HL-60 (cell line): ENCODE data around the gene TMEM200A.

Source experiments
- DNase-seq, 2 experiments: peaks; one replicate each; pipeline ENCODE4 v3.0.0-alpha.2; 2010 to 2020; ENCODE audit warnings: low read depth in 1 of 2, low spot score in 1 of 2
- H3K27ac ChIP-seq: fragments of 250-450 bp; sonication (Bioruptor Pico); replicated peaks from 2 replicates; pipeline ENCODE4 v1.5.1; 2020; ENCODE audit warnings: mild to moderate bottlenecking, moderate library complexity
- H3K27me3 ChIP-seq: fragments of 250-450 bp; sonication (Bioruptor Pico); 2 replicates; pipeline ENCODE4 v1.5.1; 2021; ENCODE audit warnings: mild to moderate bottlenecking, moderate library complexity; ENCODE audit not compliant: insufficient read depth, poor library complexity, severe bottlenecking
- H3K4me3 ChIP-seq: replicated peaks from 2 replicates; pipeline ENCODE4 v1.5.1; 2011; ENCODE audit warnings: mild to moderate bottlenecking, control low read depth, low read length; ENCODE audit not compliant: insufficient read depth
- GABPA ChIP-seq: IDR thresholded peaks from 2 replicates; pipeline ENCODE4 v1.6.1; 2012; ENCODE audit warnings: low read depth
- POLR2AphosphoS5 ChIP-seq: IDR thresholded peaks from 2 replicates; pipeline ENCODE4 v1.6.1; 2012; ENCODE audit warnings: low read depth
- SPI1 ChIP-seq: IDR thresholded peaks from 2 replicates; pipeline ENCODE4 v1.6.1; 2012; ENCODE audit warnings: low read depth, mild to moderate bottlenecking, borderline replicate concordance
- TF ChIP-seq, protein P1 (sequence below): IDR thresholded peaks from 2 replicates; pipeline ENCODE4 v1.6.1; 2012; ENCODE audit warnings: low read depth; ENCODE audit not compliant: insufficient replicate concordance
- TF ChIP-seq, protein P2 (sequence below): IDR thresholded peaks from one replicate; pipeline ENCODE4 v1.5.1; 2011; ENCODE audit warnings: low read length, control low read depth, inconsistent platforms; ENCODE audit not compliant: insufficient read depth

The TMEM200A gene

DNA sequence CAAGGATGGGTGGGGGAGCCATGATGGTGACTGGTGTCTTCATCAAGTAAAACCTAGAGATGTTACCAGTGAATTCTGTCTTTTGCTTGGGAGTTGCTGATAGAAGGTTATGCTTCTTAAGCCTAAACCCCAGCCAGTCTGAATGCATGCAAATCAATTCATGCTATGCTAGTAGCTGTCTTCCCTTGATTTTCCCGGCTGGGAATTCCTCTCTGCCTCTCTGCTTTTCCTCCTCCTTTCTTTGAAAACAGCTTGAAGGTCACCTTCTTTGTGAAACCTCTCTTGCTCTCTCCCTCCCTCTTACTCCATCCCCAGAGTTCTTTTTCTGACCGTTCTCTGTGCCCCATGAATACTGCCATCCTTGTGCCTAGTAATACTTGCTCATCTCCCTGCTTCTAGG lies 58.9 kb downstream of the TMEM200A start:
- DNase-seq: no peak
- no peak for TF ChIP-seq SPI1
- no peak for TF ChIP-seq GABPA
- TF ChIP-seq, protein P1, sequence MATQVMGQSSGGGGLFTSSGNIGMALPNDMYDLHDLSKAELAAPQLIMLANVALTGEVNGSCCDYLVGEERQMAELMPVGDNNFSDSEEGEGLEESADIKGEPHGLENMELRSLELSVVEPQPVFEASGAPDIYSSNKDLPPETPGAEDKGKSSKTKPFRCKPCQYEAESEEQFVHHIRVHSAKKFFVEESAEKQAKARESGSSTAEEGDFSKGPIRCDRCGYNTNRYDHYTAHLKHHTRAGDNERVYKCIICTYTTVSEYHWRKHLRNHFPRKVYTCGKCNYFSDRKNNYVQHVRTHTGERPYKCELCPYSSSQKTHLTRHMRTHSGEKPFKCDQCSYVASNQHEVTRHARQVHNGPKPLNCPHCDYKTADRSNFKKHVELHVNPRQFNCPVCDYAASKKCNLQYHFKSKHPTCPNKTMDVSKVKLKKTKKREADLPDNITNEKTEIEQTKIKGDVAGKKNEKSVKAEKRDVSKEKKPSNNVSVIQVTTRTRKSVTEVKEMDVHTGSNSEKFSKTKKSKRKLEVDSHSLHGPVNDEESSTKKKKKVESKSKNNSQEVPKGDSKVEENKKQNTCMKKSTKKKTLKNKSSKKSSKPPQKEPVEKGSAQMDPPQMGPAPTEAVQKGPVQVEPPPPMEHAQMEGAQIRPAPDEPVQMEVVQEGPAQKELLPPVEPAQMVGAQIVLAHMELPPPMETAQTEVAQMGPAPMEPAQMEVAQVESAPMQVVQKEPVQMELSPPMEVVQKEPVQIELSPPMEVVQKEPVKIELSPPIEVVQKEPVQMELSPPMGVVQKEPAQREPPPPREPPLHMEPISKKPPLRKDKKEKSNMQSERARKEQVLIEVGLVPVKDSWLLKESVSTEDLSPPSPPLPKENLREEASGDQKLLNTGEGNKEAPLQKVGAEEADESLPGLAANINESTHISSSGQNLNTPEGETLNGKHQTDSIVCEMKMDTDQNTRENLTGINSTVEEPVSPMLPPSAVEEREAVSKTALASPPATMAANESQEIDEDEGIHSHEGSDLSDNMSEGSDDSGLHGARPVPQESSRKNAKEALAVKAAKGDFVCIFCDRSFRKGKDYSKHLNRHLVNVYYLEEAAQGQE: no peak
- TF ChIP-seq, protein P2, sequence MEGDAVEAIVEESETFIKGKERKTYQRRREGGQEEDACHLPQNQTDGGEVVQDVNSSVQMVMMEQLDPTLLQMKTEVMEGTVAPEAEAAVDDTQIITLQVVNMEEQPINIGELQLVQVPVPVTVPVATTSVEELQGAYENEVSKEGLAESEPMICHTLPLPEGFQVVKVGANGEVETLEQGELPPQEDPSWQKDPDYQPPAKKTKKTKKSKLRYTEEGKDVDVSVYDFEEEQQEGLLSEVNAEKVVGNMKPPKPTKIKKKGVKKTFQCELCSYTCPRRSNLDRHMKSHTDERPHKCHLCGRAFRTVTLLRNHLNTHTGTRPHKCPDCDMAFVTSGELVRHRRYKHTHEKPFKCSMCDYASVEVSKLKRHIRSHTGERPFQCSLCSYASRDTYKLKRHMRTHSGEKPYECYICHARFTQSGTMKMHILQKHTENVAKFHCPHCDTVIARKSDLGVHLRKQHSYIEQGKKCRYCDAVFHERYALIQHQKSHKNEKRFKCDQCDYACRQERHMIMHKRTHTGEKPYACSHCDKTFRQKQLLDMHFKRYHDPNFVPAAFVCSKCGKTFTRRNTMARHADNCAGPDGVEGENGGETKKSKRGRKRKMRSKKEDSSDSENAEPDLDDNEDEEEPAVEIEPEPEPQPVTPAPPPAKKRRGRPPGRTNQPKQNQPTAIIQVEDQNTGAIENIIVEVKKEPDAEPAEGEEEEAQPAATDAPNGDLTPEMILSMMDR: no peak
- no peak for TF ChIP-seq POLR2AphosphoS5
- H3K27ac ChIP-seq: no peak overlapping the region
- no peaks in the 10 kb centered on the region for H3K27me3 ChIP-seq
- H3K4me3 ChIP-seq: no peak overlapping the region

DNA sequence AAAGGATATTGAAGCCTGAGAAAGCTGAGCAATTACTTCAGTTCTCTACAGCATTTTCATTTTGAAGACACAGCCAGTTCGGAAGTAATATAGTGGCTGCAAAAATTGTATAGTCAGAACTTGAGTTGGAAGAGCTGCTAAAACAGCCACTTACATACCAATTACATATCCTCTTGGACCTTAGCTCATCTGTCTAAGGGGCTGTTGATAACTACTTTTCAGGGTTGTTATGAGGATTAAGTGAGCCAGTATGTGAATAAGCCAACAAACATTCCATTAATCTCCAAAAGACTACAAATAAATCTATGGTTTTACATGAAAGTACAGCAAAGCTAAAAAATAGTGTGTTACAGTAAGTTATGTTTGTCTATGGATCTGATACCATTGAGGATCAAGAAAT lies 59.7 kb downstream of the TMEM200A start:
- TF ChIP-seq, protein P1: no peak
- no peak for TF ChIP-seq POLR2AphosphoS5
- no peak for TF ChIP-seq GABPA
- TF ChIP-seq, protein P2: no peak
- TF ChIP-seq SPI1: no peak
- DNase-seq: no peak
- Histone ChIP-seq H3K27ac (no peak overlapping the region), H3K4me3 (no peak overlapping the region), H3K27me3 (no peaks in the 10 kb centered on the region)

DNA sequence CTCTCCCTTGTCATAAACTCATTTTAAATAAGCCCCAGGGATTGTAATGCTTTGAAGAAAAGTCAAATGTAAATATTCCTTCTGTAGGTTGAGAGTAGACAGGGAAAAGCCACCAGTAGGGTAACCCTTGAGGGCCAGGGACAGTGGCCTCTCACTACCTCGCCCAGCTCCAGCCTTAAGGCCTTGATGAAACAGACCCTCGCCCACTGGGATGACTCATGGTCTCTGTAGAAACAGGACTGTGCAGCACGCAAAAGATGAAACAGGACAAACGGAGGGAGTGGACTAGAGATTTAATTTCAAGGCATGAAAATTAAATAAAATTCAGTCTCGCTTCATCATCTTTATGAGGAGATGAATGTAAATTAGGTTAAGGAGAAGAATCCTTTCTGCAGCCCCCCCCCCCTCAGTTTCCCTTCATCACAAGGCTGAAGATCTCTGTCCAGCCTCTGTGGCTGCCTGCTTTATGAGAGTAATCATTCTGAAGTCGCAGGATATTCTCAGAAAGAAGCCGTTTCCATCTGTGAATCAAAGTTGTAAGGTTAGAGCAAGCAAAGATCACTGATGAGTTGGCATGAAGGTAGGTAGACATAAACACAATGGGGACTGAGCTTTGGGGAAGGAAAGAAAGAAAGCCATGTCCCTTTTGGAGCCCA lies 60.4 kb downstream of the TMEM200A start:
- Histone ChIP-seq H3K27ac (no peak overlapping the region), H3K27me3 (no peaks in the 10 kb centered on the region), H3K4me3 (no peak overlapping the region)
- no peak for DNase-seq
- TF ChIP-seq, protein P2: no peak
- TF ChIP-seq POLR2AphosphoS5 (no peak), GABPA (no peak), SPI1 (no peak)
- TF ChIP-seq, protein P1: no peak
